Activated CD8-positive, alpha-beta memory T cell treated with anti-CD3 and anti-CD28 coated beads, Interleukin-2, amount 10 ng/mL, durations not matched to agents 7 days and 5 days (primary cell): ENCODE data around the gene NAGLU. TPM values are rescaled to one million over a fixed set of nuclear protein-coding genes. Genes with fewer than 3 reads are reported as not detected.

Source experiments
- ATAC-seq: fragments of 150-1000 bp; cut with Tn5 transposase; one replicate; pipeline ENCODE4 v1.10.0; 2021; ENCODE audit warnings: moderate library complexity
- CTCF ChIA-PET: fragments of 350-600 bp; sonication (Branson Sonifier 250); formaldehyde crosslinking; loops from one replicate; lab custom pipeline; 2021; ENCODE audit warnings: antibody characterized with exemption; lab: Charles Lee
- DNase-seq: peaks from one replicate; pipeline ENCODE4 v3.0.0-alpha.2; 2020
- H3K27ac Mint-ChIP-seq: one replicate; pipeline ENCODE4 v1.8.0; 2021; ENCODE audit warnings: mild to moderate bottlenecking, mixed read lengths
- H3K27me3 Mint-ChIP-seq: one replicate; pipeline ENCODE4 v1.8.0; 2021; ENCODE audit warnings: mixed read lengths
- H3K36me3 Mint-ChIP-seq: one replicate; pipeline ENCODE4 v1.8.0; 2021; ENCODE audit warnings: mild to moderate bottlenecking, mixed read lengths
- H3K4me1 Mint-ChIP-seq: one replicate; pipeline ENCODE4 v1.8.0; 2021; ENCODE audit warnings: mixed read lengths
- H3K4me3 Mint-ChIP-seq: one replicate; pipeline ENCODE4 v1.8.0; 2021; ENCODE audit warnings: mild to moderate bottlenecking, moderate library complexity, mixed read lengths
- H3K9me3 Mint-ChIP-seq: one replicate; pipeline ENCODE4 v1.8.0; 2022; ENCODE audit warnings: low read depth, mixed read lengths
- total RNA-seq, 2 experiments: library from RNA; stranded (reverse); gene quantifications; one replicate each; pipeline ENCODE4 v1.2.3, GENCODE V29; 2021

The NAGLU gene
- total RNA-seq, 2 experiments from 2014 or later = 18.2 to 19.4 TPM

DNA sequence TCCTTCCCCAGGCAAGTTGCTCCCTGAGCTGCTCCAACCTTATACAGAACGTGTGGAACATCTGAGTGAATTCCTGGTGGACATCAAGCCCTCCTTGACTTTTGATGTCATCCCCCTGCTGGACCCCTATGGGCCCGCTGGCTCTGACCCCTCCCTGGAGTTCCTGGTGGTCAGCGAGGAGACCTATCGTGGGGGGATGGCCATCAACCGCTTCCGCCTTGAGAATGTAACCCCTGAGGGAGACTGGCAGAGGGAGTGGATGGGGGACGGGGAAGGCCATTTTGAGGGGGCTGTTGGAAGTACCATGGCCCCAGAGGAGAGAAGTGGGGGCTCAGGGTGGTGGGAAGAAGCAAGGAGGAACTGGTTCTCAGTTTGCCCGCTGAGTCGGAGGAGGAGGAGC lies 27.9 kb downstream of the NAGLU start:
- no peaks in the 10 kb centered on the region for H3K27me3 Mint-ChIP-seq
- H3K36me3 Mint-ChIP-seq = peaks cover 24% of the 10 kb centered on the region
- H3K4me3 Mint-ChIP-seq = peak overlapping the region; percentile 88
- peaks cover 62% of the 10 kb centered on the region for H3K4me1 Mint-ChIP-seq
- DNase-seq (no peak), ATAC-seq (no peak)
- H3K9me3 Mint-ChIP-seq = no peaks in the 10 kb centered on the region
- H3K27ac Mint-ChIP-seq = peak overlapping the region; percentile 99
- CTCF ChIA-PET = interaction anchor here (1.5 to 6.7 kb wide), 2 partner anchors 13 to 28 kb away, joined by 4 to 62 read pairs; partner anchors contain the start of genes NAGLU and PSMC3IP

DNA sequence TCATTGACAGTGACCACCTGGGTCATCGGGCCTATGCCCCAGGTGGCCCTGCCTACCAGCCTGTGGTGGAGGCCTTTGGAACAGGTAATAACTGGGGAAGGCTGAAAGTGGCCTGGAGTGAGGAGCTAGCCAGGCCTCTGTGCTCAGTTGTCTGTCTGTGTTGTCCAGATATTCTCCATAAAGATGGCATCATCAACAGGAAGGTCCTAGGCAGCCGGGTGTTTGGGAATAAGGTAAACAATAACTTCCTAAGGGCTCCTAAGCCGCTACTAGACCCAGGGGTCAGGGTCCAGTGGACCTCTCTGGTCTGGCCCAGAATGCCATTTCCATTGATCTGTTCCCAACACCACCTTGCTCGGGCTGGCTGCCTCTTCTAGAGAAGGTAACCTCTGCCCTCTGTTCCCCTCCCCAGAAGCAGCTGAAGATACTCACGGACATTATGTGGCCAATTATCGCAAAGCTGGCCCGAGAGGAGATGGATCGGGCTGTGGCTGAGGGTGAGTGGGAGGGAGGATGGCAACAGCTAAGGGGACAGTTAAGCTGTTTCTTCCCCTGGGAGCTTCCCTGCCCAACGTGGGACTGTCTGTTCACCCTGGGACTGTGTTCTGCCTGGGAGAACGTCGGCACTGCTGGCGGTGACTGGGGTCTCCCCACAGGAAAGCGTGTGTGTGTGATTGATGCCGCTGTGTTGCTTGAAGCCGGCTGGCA lies 28.9 kb downstream of the NAGLU start:
- H3K9me3 Mint-ChIP-seq = no peaks in the 10 kb centered on the region
- H3K27ac Mint-ChIP-seq = no peak overlapping the region
- peaks cover 34% of the 10 kb centered on the region for H3K36me3 Mint-ChIP-seq
- H3K4me1 Mint-ChIP-seq = peaks cover 69% of the 10 kb centered on the region
- CTCF ChIA-PET = interaction anchor here (0.5 to 6.7 kb wide), 3 partner anchors 12 to 297 kb away, joined by 3 to 62 read pairs (median 6); partner anchors contain the start of genes NAGLU and PSMC3IP
- no peak overlapping the region for H3K4me3 Mint-ChIP-seq
- no peak for ATAC-seq
- no peaks in the 10 kb centered on the region for H3K27me3 Mint-ChIP-seq
- no peak for DNase-seq

DNA sequence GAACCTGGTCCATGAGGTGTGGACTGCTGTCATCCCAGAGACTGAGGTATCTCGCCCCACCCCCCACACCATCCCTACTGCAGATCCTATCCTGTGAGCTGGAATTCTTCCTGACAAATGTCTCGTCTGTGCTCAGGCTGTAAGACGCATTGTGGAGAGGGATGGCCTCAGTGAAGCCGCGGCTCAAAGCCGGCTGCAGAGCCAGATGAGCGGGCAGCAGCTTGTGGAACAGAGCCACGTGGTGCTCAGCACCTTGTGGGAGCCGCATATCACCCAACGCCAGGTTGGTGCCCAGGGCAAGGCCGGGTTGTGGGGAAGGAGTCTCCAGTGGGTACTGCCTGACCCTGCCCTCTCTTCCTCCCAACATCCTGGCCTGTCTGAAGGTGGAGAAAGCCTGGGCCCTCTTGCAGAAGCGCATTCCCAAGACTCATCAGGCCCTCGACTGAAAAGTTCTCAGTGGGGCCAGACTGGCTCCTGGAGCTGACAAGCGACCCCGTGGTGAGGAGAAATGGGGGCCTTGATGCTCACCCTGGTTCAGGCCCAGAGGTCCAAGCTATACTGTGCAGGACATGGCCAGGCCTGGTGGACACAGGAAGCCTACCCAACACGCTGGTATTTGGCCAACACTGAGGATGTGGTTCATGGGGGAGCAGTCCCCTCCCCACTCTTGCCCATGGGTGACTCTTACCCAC lies 29.6 kb downstream of the NAGLU start:
- Mint-ChIP-seq H3K9me3 (no peaks in the 10 kb centered on the region), H3K36me3 (peaks cover 37% of the 10 kb centered on the region), H3K27ac (peak overlapping the region; percentile 94), H3K4me1 (peaks cover 70% of the 10 kb centered on the region), H3K4me3 (peak overlapping the region; percentile 94), H3K27me3 (no peaks in the 10 kb centered on the region)
- CTCF ChIA-PET = interaction anchor here (0.5 to 6.7 kb wide), 4 partner anchors 11 to 298 kb away, joined by 3 to 62 read pairs (median 10); partner anchors contain the start of genes NAGLU and PSMC3IP
- DNase-seq (no peak), ATAC-seq (no peak)

DNA sequence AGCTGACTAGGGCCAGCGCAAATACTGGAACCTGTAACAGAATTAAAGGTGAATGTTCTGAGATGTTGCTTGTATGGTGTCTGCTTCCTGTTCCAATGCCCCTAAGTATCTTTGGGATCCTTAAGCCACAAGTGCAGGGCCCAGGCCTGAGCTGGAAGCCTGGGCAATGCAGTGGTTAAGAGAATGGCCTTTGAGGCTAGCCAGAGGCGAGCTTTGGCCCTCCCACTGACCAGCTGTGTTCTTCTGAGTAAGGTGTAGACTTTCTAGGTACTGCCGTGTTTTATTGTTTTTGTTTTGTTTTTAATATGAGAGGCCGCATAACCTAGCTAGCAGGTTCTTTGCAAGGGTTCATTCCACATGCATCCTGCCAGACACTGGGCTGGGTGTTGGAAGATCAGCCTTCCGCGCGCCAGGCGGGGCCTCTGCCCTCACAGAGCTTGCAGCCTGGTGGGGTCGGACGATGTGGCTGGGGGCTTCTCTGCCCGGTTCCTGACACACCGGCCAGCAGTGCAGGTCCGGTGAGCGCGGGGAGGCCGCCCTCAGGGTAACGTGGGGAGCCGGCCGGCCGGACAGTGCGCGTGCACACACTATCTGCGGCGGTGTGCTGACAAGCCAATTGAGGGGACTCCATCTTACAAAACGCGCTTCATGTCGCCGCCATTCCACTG lies 30.3 kb downstream of the NAGLU start:
- no peak for DNase-seq
- CTCF ChIA-PET = interaction anchor here (1.6 to 6.7 kb wide), 4 partner anchors 11 to 30 kb away, joined by 3 to 62 read pairs (median 10); partner anchors contain the start of genes NAGLU and PSMC3IP
- H3K36me3 Mint-ChIP-seq = peaks cover 43% of the 10 kb centered on the region
- H3K9me3 Mint-ChIP-seq = no peaks in the 10 kb centered on the region
- H3K27me3 Mint-ChIP-seq = no peaks in the 10 kb centered on the region
- peaks cover 69% of the 10 kb centered on the region for H3K4me1 Mint-ChIP-seq
- H3K27ac Mint-ChIP-seq = peak overlapping the region; percentile 94
- no peak for ATAC-seq
- peak overlapping the region; percentile 94 for H3K4me3 Mint-ChIP-seq

DNA sequence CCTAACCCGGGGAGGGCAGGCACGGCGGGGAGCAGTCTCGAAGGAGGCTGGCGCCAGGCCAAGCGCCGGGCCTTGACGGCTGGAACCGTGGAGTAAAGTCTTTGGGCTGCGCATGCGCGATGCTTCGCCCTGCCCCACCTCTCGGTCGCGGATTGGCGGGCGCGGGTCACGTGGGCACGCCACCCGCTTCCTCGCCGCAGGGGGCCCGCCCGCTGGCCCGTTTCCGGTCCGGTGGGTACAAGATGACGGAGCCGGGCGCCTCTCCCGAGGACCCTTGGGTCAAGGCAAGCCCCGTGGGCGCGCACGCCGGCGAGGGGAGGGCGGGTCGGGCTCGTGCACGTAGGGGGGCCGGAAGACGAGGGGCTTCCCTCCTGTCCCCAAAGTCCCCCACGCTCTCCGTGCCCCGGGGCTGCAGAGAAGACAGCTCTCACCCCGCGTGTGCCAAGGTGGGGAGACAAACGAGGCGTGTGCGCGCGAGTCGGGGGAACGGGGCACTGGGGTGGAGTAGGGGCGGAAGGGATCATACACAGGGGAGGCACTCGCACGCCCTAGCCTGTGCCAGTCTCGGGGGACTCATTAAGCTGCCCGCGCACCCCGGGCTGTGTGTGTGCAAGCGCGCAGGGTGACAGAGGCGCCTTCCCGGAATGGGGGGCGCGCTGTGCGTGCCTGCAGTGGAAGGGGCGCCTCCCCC lies 31.0 kb downstream of the NAGLU start, which contains the start of gene MLX:
TSS of gene MLX (plus strand) at position 218 of the 691 bp plus-strand sequence. CDS start at position 243, 25 bp downstream.
- no peaks in the 10 kb centered on the region for H3K27me3 Mint-ChIP-seq
- peak within 1 kb of the TSS; percentile 94 for H3K4me3 Mint-ChIP-seq
- CTCF ChIA-PET = interaction anchor here (1.0 to 6.7 kb wide), 5 partner anchors 10 to 362 kb away, joined by 3 to 62 read pairs (median 5); partner anchors contain the start of gene PSMC3IP
- peak within 1 kb of the TSS; percentile 94 for H3K27ac Mint-ChIP-seq
- ATAC-seq (peak; percentile 78), DNase-seq (peak; percentile 94)
- H3K36me3 Mint-ChIP-seq = peaks cover 48% of the 10 kb centered on the region
- no peaks in the 10 kb centered on the region for H3K9me3 Mint-ChIP-seq
- H3K4me1 Mint-ChIP-seq = peaks cover 62% of the 10 kb centered on the region

DNA sequence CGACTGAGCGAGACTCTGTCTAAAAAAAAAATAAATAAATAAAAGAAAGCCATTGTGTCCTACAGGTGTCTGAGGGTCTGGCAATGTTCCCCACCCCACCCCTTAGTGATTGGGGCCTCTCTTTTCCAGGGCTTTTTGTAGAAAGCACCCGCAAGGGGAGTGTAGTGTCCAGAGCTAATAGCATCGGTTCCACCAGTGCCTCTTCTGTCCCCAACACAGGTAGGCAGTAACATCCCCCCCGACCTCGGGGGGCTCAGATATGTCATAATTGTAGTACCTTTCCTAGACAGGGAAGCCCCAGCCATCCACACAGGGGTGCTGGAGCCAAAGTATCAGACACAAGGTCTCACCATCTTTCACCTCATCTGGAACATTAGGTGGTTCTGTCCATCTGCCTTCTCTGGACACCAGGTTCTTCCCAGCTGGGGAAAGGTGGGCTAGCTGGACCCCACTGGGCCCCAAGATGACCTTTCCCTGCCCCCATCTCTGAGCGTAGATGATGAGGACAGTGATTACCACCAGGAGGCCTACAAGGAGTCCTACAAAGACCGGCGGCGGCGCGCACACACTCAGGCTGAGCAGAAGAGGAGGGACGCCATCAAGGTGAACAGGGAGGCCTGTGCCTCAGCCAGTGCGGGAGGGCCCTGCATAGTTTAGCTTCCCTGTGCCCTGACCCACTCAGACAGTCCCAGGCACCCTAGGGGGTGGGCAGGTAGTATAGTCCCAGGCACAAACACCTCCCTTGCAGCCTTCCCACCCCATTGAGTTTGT lies 32.5 kb downstream of the NAGLU start:
- Mint-ChIP-seq H3K36me3 (peaks cover 54% of the 10 kb centered on the region), H3K4me3 (peak overlapping the region; percentile 94), H3K27ac (peak overlapping the region; percentile 54), H3K4me1 (peaks cover 59% of the 10 kb centered on the region), H3K9me3 (no peaks in the 10 kb centered on the region), H3K27me3 (no peaks in the 10 kb centered on the region)
- ATAC-seq (no peak), DNase-seq (no peak)
- CTCF ChIA-PET = interaction anchor here (1.1 to 6.7 kb wide), 5 partner anchors 9 to 40 kb away, joined by 3 to 62 read pairs (median 5); partner anchors contain the start of gene PSMC3IP

DNA sequence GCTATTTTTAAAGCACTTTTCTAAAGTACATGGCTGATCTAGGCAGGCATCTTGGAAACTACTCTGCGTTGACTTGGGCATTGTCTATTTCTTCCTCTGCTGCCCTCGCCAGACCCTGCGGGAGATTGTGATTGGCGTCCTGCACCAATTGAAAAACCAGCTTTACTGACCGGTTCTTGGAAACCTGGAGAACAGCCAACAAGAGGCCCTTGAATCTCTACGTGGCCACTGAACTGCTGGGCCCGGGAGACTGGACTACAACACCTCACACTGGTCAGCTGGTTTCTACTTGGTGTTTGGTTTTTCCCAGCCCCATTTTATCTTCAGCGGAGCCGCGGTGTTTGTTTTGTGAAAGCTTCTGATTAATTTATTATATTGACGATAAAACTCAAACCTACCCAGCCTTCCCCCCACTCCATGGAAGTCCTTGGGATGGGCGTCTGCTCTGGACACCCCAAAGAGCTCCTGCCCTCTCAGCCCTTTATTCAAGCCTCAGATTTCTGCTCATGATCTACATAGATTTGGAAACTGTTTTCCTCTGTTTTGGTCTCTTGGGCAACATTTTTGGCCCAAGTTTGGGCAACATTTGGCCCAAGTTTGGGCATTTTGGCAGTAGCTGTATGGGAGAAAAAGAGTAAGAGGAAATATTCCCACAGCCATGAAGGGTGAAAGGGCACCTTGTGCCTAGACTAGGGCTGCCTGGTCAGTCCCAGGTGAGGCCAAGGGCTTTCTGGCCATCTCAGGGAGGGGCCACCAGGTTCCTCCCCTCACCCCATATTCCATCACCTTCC lies 35.6 kb downstream of the NAGLU start:
- peaks cover 60% of the 10 kb centered on the region for H3K4me1 Mint-ChIP-seq
- DNase-seq (no peak), ATAC-seq (no peak)
- no peaks in the 10 kb centered on the region for H3K9me3 Mint-ChIP-seq
- CTCF ChIA-PET = interaction anchor here (0.7 to 1.3 kb wide), 3 partner anchors 17 to 37 kb away, joined by 3 read pairs; no protein-coding TSS in a partner anchor
- H3K36me3 Mint-ChIP-seq = peaks cover 66% of the 10 kb centered on the region
- no peaks in the 10 kb centered on the region for H3K27me3 Mint-ChIP-seq
- no peak overlapping the region for H3K27ac Mint-ChIP-seq
- no peak overlapping the region for H3K4me3 Mint-ChIP-seq

DNA sequence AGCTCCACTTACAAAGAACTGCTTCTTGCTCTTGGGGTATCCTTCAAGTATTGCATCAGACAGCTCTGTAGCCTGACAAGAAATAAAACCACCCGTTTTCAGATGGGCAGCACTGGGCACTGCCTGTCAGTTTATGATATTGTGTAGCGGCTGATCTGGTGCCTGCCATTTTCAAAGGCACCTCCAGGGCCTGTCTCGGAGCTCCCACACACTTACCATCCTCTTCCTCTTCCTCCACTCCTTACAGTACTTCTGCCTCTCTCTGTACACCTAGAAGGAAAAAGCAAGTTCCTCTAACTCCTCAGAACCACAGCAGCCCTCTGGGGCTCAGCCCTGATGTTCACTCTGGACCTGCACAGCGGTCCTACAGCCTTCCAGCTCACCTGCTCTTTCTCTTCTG lies 37.1 kb downstream of the NAGLU start:
- peak overlapping the region; percentile 72 for H3K27ac Mint-ChIP-seq
- H3K36me3 Mint-ChIP-seq = peaks cover 66% of the 10 kb centered on the region
- CTCF ChIA-PET = no interaction called here
- H3K9me3 Mint-ChIP-seq = no peaks in the 10 kb centered on the region
- DNase-seq = no peak
- no peak overlapping the region for H3K4me3 Mint-ChIP-seq
- H3K27me3 Mint-ChIP-seq = no peaks in the 10 kb centered on the region
- no peak for ATAC-seq
- peaks cover 60% of the 10 kb centered on the region for H3K4me1 Mint-ChIP-seq

DNA sequence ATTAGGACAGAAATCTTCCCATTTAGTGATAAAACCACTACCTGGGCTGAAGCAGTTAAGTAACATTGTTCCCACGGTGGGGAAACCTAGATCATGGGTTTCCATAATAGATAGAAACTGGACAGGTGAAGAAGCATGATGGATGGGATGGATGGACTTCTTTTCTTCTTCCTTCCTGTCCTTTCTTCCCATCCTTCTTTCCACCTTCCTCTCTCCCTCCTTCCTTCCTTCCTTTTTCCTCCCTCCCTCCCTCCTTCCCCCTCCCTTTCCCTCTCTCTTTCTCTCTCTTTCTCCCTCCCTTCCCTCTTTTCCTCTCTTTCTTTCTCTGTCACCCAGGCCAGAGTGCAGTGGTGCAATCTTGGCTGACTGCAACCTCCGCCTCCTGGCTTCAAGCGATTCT lies 38.4 kb downstream of the NAGLU start:
- Mint-ChIP-seq H3K4me3 (no peak overlapping the region), H3K9me3 (no peaks in the 10 kb centered on the region), H3K27ac (no peak overlapping the region), H3K4me1 (peaks cover 56% of the 10 kb centered on the region), H3K27me3 (no peaks in the 10 kb centered on the region), H3K36me3 (peaks cover 58% of the 10 kb centered on the region)
- no peak for DNase-seq
- ATAC-seq = no peak
- CTCF ChIA-PET = interaction anchor here (1.2 kb wide), 1 partner anchor 189 kb away, joined by 3 read pairs; no protein-coding TSS in a partner anchor

DNA sequence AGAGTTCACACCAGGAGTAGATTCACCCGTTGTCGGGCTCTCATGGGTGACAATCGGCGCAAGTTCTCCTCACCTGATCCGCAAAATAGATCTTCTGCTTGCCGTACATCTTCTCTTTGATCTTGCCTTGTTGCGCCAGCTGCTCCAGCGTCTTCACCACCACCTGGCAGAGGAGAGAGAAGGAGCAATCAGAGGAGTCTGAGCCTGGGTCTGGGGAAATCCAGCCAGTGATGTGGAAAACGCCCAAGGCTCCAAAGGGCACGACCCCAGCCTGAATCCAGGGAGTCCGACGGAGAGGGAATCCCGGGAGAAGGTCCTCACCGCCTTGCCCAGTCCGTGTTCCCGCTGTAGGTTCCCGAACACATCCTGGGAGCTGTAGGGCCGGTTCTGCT lies 41.1 kb downstream of the NAGLU start:
- Mint-ChIP-seq H3K27me3 (no peaks in the 10 kb centered on the region), H3K36me3 (peaks cover 48% of the 10 kb centered on the region), H3K9me3 (no peaks in the 10 kb centered on the region), H3K27ac (peak overlapping the region; percentile 95), H3K4me1 (peaks cover 50% of the 10 kb centered on the region), H3K4me3 (peak overlapping the region; percentile 82)
- no peak for DNase-seq
- peak; percentile 3 for ATAC-seq
- CTCF ChIA-PET = interaction anchor here (0.9 to 4.9 kb wide), 25 partner anchors 10 to 421 kb away, joined by 3 to 110 read pairs (median 10); partner anchors contain the start of genes BECN1, CNTNAP1, COASY and EZH1
